ENCODE results near the gene KPNB1. TPM values are rescaled to one million over a fixed set of nuclear protein-coding genes. Genes with fewer than 3 reads are reported as not detected.

Gene KPNB1
- total and polyA plus RNA-seq, 2 experiments from 2014 or later, result 274 to 599 TPM

GRCh38 chr17:47704736-47705135, 55.0 kb downstream of the KPNB1 start:
- no peak overlapping the region for H3K4me3 Mint-ChIP-seq

GRCh38 chr17:47705536-47706530, 56.1 kb downstream of the KPNB1 start:
- peaks cover 14% of the 10 kb centered on the region for H3K4me1 Mint-ChIP-seq
- H3K36me3 Mint-ChIP-seq (ENCODE audit: low read depth), result peaks cover 3% of the 10 kb centered on the region; the same call in 1 of the 3 replicates
- Histone ChIP-seq H3K79me2 (replicated peaks; ENCODE audit: insufficient read depth) (no peaks in the 10 kb centered on the region), H3K27ac (ENCODE audit: low read depth) (no peak overlapping the region), H3K27me3 (ENCODE audit: insufficient read depth) (peaks cover 28% of the 10 kb centered on the region), H3K9me2 (ENCODE audit: insufficient read depth) (no peaks in the 10 kb centered on the region), H3K4me1 (ENCODE audit: insufficient read depth) (peaks cover 5% of the 10 kb centered on the region; the same call in 1 of the 2 replicates), H4K20me1 (replicated peaks; ENCODE audit: insufficient read depth) (peaks cover 5% of the 10 kb centered on the region; the same call in 1 of the 2 replicates), H3F3A (replicated peaks; ENCODE audit: low read depth) (peaks cover 7% of the 10 kb centered on the region; the same call in 1 of the 2 replicates), H3K36me3 (ENCODE audit: insufficient read depth) (no peaks in the 10 kb centered on the region), H3K4me2 (no peak overlapping the region), H2AFZ (no peak overlapping the region), H3K4me3 (no peak overlapping the region)
- H3K27ac Mint-ChIP-seq, result no peak overlapping the region
- no peak for ATAC-seq
- no peak for DNase-seq (ENCODE audit: low spot score)
- H3K4me3 Mint-ChIP-seq, result no peak overlapping the region
- no peak for TF ChIP-seq EZH2 (IDR thresholded peaks at IDR 0.05; ENCODE audit: low read depth, unreplicated experiment)
- TF ChIP-seq CTCF (conservative IDR thresholded peaks at IDR 0.05; ENCODE audit: low read depth in 2 of 2), result no peak
- no peak for TF ChIP-seq ZNF331 (CRISPR knock-in tag; IDR thresholded peaks at IDR 0.05; ENCODE audit: low read depth)
- no peak for TF ChIP-seq CREB1 (CRISPR knock-in tag; IDR thresholded peaks at IDR 0.05; ENCODE audit: low read depth)
- no peak for TF ChIP-seq ETS1 (IDR thresholded peaks at IDR 0.05)
- TF ChIP-seq NANOG (IDR thresholded peaks at IDR 0.05; ENCODE audit: borderline replicate concordance), result no peak
- TF ChIP-seq POLR2AphosphoS5 (IDR thresholded peaks at IDR 0.05; ENCODE audit: low read depth), result no peak
- TF ChIP-seq REST (IDR thresholded peaks at IDR 0.05; ENCODE audit: unreplicated experiment), result no peak
- TF ChIP-seq ZNF114 (CRISPR knock-in tag; IDR thresholded peaks at IDR 0.05), result no peak
- peaks cover 21% of the 10 kb centered on the region for H3K27me3 Mint-ChIP-seq (ENCODE audit: insufficient read depth, low read depth, poor library complexity)
- H3K9me3 Mint-ChIP-seq, result no peaks in the 10 kb centered on the region

More at GRCh38 chr17:47704736-47705135, 55.0 kb downstream of the KPNB1 start:
- Histone ChIP-seq H3K79me2 (replicated peaks; ENCODE audit: insufficient read depth) (no peaks in the 10 kb centered on the region), H3K4me3 (no peak overlapping the region), H3K9me2 (ENCODE audit: insufficient read depth) (no peaks in the 10 kb centered on the region), H3K36me3 (ENCODE audit: insufficient read depth) (no peaks in the 10 kb centered on the region), H3F3A (replicated peaks; ENCODE audit: low read depth) (peaks cover 7% of the 10 kb centered on the region; the same call in 1 of the 2 replicates), H4K20me1 (replicated peaks; ENCODE audit: insufficient read depth) (peaks cover 3% of the 10 kb centered on the region; the same call in 1 of the 2 replicates), H3K27me3 (ENCODE audit: insufficient read depth) (peaks cover 23% of the 10 kb centered on the region), H3K4me2 (no peak overlapping the region), H3K4me1 (ENCODE audit: insufficient read depth) (peaks cover 5% of the 10 kb centered on the region; the same call in 1 of the 2 replicates), H3K27ac (ENCODE audit: low read depth) (no peak overlapping the region), H2AFZ (no peak overlapping the region)
- peaks cover 14% of the 10 kb centered on the region for H3K27me3 Mint-ChIP-seq (ENCODE audit: insufficient read depth, low read depth, poor library complexity)
- H3K4me1 Mint-ChIP-seq, result peaks cover 14% of the 10 kb centered on the region
- TF ChIP-seq ETS1 (IDR thresholded peaks at IDR 0.05), result no peak
- TF ChIP-seq ZNF331 (CRISPR knock-in tag; IDR thresholded peaks at IDR 0.05; ENCODE audit: low read depth), result no peak
- TF ChIP-seq EZH2phosphoT487 (IDR thresholded peaks at IDR 0.05; ENCODE audit: unreplicated experiment), result no peak
- no peak for TF ChIP-seq JUNB (IDR thresholded peaks at IDR 0.05; ENCODE audit: unreplicated experiment)
- no peak for TF ChIP-seq ZNF114 (CRISPR knock-in tag; IDR thresholded peaks at IDR 0.05)
- TF ChIP-seq STAT1 (IDR thresholded peaks at IDR 0.05; ENCODE audit: unreplicated experiment), result no peak
- no peak for TF ChIP-seq CREB1 (CRISPR knock-in tag; IDR thresholded peaks at IDR 0.05; ENCODE audit: low read depth)
- no peak for TF ChIP-seq EZH2 (IDR thresholded peaks at IDR 0.05; ENCODE audit: low read depth, unreplicated experiment)
- ATAC-seq (no peak), DNase-seq (ENCODE audit: low spot score) (no peak)
- no peaks in the 10 kb centered on the region; the same call in 2 of the 3 replicates for H3K36me3 Mint-ChIP-seq (ENCODE audit: low read depth)
- H3K9me3 Mint-ChIP-seq, result no peaks in the 10 kb centered on the region
- no peak overlapping the region for H3K27ac Mint-ChIP-seq
